Activated T-helper 1 cell treated with Interleukin-2 at 50 U/mL for 16 hours (primary cell): ENCODE results near the gene PPP2R5C.

ENCODE experiments used
- DNase-seq: peaks from one replicate; pipeline ENCODE4 v3.0.0-alpha.2; 2020; ENCODE audit warnings: low read depth

PPP2R5C gene

DNA sequence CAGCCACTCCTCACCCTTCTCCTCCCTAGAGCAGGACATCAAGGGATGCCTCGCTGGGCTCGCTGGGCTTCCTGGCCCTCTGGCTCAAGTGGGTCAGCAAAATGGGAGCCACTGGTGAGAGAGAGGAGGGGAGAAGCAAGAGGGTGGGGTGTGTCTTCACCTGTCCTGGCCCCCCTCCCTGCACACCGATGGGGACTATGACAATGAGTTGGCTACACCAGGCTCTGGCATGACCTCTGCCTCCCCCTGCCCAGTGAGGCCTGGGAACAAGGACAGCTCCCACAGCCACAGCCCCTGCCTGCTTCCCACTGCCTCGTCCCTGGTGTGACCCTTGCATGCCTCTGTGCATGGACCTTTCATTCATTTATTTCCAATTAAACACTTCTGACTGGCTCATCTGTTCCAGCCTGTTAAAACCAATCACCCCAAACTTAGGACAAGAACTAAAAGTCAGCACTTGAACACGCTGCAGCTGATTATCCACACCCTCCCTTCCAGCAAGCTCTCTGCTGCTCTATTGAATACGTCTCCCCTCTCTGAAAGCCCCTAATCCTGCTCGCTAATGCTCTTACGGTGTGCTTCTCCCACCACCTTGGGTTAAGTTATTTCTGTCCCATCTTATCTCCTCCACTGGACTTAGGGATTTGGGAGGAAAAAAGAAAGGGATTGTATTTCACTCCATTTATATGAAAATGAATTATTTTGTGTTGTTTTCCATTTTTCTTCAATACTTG, 5.8 kb upstream of the PPP2R5C start:
- no peak for DNase-seq

DNA sequence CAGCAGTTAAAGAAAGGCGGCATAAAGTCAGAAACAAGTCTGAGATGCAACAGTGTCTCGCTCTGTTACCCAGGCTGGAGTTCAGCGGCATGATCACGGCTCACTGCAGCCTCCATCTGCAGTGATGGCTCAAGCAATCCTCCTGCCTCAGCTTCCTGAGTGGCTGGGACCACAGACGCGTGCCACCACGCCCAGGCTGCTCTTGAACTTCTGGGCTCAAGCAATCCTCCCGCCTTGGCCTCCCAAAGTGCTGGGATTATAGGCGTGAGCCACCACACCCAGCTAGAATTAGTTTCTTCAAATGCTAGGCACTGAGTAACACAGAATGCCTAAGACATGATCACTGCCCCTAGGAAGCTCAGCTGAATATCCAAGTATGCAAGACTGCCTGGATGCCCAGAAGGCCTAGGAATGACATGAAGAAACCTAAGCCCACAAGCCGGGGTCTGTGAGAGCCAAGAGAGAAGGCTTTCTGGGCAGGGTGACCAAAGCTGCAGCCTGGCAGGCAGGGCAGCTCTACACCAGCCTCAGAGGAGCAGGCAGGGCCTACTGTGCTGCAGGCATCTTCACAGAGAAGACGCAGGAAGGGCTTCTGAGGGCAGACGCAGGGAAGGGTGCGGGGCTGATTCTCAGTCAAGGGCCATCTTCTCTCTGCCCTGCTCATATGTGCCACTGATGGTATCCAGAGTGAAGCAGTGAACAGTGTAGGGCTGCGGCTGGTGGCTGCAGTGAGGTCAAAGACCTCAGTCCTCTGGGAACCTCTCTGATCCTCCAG, 4.3 kb upstream of the PPP2R5C start:
- no peak for DNase-seq

GRCh38 chr14:101757839-101758211, 3.7 kb upstream of the PPP2R5C start:
- DNase-seq, result no peak

- no peak for DNase-seq
These were observed 2.5 kb upstream of the PPP2R5C start for GRCh38 chr14:101758913-101759593.

DNA sequence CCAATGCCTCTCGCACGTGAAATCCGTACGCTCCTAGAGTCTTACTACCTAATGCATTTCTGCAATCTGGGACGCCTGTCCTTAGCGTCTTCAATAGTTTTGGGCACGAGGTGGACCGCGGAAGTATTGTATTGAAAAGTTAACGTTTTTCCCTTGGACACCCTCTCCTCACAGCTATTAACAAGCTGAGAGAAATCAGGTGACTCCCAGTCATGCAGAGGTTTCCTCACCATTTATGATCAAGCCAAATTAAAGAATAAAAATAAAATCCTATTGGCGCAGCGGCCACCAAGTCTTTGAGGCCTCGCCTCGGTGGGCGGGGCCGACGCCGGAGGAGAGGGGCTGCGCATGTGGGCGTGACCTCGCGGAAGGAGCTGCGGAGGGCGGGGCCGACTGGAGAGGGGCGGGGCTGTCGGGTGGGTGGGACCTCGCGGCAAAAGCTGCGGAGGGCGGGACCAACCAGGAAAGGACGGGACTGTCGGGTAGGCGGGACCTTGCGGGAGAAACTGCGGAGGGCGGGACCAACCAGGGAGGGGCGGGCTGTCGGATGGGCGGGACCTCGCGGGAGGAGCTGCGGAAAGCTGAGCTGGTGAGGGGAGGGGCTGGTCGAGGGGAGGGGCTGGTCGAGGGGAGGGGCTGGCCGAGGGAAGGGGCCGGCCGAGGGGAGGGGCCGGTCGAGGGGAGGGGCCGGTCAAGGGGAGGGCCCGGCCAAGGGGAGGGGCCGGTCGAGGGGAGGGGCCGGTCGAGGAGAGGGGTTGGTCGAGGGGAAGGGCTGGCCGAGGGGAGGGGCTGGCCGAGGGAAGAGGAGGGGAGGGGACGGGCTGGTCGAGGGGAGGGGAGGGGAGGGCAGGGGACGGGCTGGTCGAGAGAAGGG, 1.1 kb upstream of the PPP2R5C start:
- peak; percentile 96 for DNase-seq

DNA sequence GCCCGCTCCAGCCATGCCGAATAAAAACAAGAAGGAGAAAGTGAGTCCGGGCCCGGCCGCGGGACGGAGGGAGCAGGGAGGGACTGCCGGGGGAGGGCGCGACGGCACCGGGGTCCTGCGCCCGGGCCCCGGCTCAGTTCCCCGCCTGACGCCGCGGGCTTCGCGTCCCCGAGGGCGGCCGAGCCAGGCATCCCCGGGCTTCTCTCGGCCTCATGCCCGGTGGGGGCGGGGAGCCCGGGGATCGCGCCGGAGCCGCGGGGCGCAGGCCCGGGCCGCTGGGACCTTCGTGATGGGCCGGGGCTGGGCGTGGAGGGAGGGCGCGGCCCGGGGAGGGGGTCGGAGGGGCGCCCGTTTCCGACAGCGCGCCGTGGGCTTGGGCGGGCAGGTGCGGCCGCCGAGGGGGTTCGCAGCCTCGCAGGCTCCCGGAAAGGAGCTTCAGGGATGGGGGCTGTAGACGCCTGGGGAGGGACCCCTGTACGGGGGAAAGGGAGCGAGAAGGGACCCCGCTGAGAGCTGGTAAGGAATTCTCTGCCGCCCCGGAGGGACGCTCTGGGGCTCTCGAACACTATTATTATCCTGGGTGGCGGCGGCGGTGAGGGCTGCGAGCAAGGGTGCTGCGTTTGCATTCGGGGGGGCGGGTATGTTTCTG, 496 bp downstream of the PPP2R5C start:
- peak; percentile 19 for DNase-seq

DNA sequence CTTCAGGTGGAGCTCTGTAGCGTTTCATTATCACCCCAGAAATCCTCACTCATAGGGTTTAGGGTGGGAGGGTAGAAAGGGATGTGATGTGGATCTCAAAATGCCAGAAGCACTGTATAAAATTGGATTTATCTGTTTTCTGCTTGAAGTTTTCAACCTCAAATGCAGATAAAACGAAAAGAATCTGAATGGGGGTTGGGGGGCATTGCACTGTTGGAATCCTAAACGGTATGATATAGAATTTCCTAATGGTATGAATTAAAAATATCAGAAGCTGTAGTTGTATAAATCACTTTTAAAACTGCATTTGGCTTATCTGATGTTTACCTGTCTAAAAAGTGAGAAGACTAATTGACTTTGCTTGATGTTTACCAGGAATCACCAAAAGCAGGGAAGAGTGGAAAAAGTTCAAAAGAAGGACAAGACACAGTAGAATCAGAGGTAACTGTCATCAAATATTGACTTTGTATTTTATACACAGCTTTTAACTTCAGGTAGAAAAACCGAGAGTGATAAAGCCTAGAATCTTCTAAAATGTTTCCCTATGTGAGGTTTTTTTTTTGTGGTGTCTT, 1.1 kb downstream of the PPP2R5C start:
- DNase-seq, result no peak

- DNase-seq, result no peak
These were observed 2.6 kb downstream of the PPP2R5C start for GRCh38 chr14:101763941-101764709.

DNA sequence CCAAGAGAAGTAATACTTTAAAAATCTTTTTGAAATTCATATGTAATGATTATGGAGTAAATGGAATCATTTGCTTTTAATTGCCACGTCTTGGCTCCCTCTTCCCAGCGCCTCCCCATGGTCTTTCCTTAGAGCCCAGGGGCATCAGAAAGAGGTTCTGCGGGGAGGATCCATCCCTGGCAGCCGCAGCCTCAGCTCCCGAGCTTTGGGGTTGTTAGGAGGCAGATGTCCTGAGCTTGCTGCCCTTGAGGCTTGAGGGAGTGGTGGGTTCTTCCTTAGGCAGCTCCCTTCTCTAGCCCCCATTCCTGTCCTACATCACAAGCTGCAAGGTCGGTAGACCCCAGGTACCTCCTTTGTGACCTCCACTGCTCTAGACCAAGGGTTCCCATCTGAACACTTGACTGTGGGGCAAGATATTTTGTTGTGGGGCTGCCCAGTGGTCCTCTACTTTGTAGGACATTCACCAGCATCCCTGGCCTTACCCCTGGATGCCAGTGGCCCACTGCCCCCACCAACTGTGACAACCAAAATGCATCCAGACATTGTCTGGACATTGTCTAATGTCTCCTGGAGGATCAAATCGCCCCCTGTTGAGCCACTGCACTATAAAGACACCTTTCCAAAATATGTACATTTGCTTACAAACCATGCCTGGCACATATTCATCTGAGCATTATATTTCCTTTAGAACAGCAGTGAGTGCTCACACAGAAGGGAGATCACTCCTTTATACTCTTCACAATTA, 6.3 kb downstream of the PPP2R5C start:
- no peak for DNase-seq

DNA sequence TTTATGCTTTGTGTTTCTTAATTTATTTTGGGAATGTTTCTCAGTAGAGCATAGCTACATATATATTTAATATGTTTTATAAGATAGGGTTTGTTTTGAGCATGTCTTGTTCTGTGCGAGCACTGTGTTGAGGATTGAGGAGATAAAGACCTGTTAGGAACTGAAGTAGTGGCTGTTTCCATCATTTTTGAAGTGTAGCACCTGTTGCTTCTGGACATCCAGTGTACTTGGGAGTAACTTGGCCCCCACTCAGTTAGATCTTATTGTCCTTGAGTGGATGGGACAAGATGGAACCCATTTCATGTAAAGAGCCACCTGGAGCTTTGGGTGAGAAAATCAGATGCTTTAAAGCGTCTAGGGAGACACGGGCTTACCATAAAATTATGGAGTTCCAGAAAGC, 8.7 kb downstream of the PPP2R5C start:
- DNase-seq, result no peak

DNA sequence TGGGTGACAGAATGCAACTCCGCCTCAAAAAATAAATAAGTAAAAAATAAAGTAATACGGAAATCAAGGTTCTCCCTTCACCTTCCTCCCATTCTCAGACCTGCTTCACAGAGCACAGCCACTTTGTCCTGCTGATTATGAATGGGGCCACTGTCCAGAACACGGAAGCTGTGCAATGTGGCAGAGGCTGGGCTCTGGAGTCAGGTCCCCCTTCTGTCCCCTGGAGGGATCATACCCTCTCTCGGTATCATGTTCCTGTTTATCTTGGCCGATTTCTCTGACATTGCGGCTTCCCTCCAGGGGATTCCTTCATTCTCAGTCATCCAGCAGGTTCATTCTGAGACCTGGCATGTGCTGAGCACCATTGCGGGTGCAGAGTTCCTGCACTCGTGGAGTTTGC, 11.3 kb downstream of the PPP2R5C start:
- DNase-seq, result no peak

DNA sequence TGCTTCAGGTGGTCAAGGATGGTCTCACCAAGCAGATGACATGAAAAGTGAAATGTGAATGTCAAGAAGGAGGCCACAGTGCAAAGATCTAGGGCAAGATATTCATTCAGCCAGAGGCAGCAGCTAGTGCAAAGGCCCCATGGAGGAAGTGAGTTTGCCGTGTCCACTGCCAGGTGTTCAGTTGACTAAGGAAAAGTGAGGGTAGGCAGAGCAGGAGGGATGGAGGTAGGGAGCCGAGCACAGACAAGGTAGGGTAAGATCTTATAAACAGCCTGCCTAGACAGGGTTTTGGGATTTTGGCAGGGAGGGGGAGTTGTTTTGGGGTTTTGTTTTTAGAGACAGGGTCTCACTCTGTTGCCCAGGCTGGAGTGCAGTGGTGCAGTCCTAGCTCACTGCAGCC, 11.9 kb downstream of the PPP2R5C start:
- no peak for DNase-seq

DNA sequence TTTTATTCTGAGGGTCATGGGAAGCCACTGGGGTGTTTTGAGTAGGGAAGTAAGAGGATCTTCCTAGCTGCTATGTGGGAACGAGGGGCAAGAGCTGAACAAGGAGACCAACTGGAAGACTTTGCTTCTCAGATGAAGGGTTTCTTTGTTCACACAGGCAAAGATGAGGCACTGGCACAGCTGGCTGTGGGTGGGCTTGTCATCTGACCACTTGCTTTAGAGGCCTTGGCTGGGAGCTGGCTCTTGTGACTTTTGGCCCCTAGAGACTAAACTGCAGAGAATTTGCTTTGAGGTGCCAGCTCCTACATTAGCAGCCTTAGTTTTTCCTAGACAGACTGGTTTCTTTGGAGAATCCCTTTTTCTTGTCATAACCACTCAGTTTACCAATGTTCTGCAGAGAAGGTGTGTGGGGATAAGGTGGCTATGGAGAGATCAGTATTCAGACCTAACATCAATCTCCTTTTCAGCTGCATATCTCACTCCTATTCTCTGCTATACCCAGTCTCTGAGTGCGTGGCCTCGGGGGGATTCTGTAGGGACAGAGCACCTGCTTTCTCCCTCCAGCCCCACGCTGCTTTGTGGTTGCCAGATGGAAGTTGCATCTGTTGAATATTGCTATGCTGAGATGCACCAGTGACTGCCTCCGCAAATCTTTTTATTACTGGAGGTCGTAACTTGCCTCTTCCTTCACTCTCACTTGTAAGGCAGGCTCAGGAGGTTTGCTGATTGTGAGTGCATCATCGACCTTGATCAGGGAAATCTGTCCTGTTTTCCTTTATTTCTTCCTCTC, 12.7 kb downstream of the PPP2R5C start:
- DNase-seq, result no peak

GRCh38 chr14:101774814-101775213, 13.3 kb downstream of the PPP2R5C start:
- no peak for DNase-seq

- DNase-seq, result no peak
These were observed 14.3 kb downstream of the PPP2R5C start for GRCh38 chr14:101775826-101776225.

- DNase-seq, result no peak
These were observed 14.8 kb downstream of the PPP2R5C start for GRCh38 chr14:101776344-101776743.

DNA sequence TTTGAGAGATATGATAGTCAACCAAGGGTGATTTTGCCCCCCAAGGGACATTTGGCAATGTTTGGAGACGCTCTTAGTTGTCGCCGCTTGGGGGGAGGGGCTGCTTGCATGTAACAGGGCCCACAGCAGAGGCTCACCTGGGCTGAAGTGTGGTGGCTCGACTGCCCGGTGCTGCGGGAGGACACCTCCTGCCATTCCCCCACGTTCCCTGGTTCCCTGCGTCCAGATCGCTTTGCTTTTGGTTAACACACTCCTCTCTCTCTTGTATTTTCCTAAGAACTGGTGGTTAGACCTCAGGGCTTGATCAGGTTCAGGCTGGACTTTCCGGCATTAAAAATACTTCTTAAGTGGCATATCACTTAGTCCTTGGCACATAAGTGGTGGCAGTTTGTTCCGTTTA, 18.9 kb downstream of the PPP2R5C start:
- DNase-seq, result no peak

GRCh38 chr14:101780887-101781239, 19.4 kb downstream of the PPP2R5C start:
- DNase-seq, result no peak
